H9 (cell line): Measurements from ENCODE around the gene TKTL1. TPM values are rescaled to one million over a fixed set of nuclear protein-coding genes. Genes with fewer than 3 reads are reported as not detected.

ENCODE experiments used
- DNase-seq: peaks from one replicate; pipeline ENCODE4 v3.0.0-alpha.2; 2017
- H2AFZ ChIP-seq: one replicate; pipeline ENCODE4 v1.6.1; 2013; ENCODE audit warnings: mild to moderate bottlenecking, low read length, control low read depth, moderate library complexity
- H2AK5ac ChIP-seq: 2 replicates; pipeline ENCODE4 v1.6.1; 2013; ENCODE audit warnings: low read length, control low read depth, mixed read lengths; ENCODE audit not compliant: insufficient read length
- H2BK120ac ChIP-seq: one replicate; pipeline ENCODE4 v1.6.1; 2013; ENCODE audit warnings: low read depth, mild to moderate bottlenecking, low read length, control low read depth, inconsistent platforms; ENCODE audit not compliant: poor library complexity, severe bottlenecking
- H2BK12ac ChIP-seq: 2 replicates; pipeline ENCODE4 v1.6.1; 2013; ENCODE audit warnings: low read length, control low read depth, mixed read lengths, low read depth; ENCODE audit not compliant: insufficient read length
- H2BK15ac ChIP-seq: 2 replicates; pipeline ENCODE4 v1.6.1; 2013; ENCODE audit warnings: low read depth, low read length, control low read depth
- H2BK20ac ChIP-seq: one replicate; pipeline ENCODE4 v1.6.1; 2013; ENCODE audit warnings: low read depth, mild to moderate bottlenecking, low read length, control low read depth, inconsistent platforms; ENCODE audit not compliant: poor library complexity, severe bottlenecking
- H2BK5ac ChIP-seq: 2 replicates; pipeline ENCODE4 v1.6.1; 2013; ENCODE audit warnings: low read length, control low read depth, mixed read lengths; ENCODE audit not compliant: insufficient read length
- H3K14ac ChIP-seq: 2 replicates; pipeline ENCODE4 v1.6.1; 2013; ENCODE audit warnings: low read length, control low read depth; ENCODE audit not compliant: insufficient read depth
- H3K18ac ChIP-seq: 2 replicates; pipeline ENCODE4 v1.6.1; 2013; ENCODE audit warnings: low read depth, mild to moderate bottlenecking, mixed read lengths, low read length, control low read depth; ENCODE audit not compliant: insufficient read length
- H3K23ac ChIP-seq: 2 replicates; pipeline ENCODE4 v1.6.1; 2013; ENCODE audit warnings: low read length, control low read depth, mixed read lengths, low read depth; ENCODE audit not compliant: insufficient read length
- H3K23me2 ChIP-seq: 2 replicates; pipeline ENCODE4 v1.6.1; 2013; ENCODE audit warnings: low read depth, mild to moderate bottlenecking, mixed read lengths, low read length, control low read depth; ENCODE audit not compliant: insufficient read length, poor library complexity, severe bottlenecking
- H3K27ac ChIP-seq: 2 replicates; pipeline ENCODE4 v1.5.1; 2013; ENCODE audit warnings: low read length, control low read depth, mixed read lengths, low read depth; ENCODE audit not compliant: insufficient read length
- H3K27me3 ChIP-seq: 2 replicates; pipeline ENCODE4 v1.6.1; 2013; ENCODE audit warnings: low read length, control low read depth, inconsistent platforms; ENCODE audit not compliant: insufficient read depth
- H3K4ac ChIP-seq: 2 replicates; pipeline ENCODE4 v1.6.1; 2013; ENCODE audit warnings: low read depth, mild to moderate bottlenecking, control low read depth, inconsistent platforms, low read length, moderate library complexity
- H3K4me1 ChIP-seq: 2 replicates; pipeline ENCODE4 v1.6.1; 2013; ENCODE audit warnings: low read length, control low read depth, inconsistent platforms; ENCODE audit not compliant: insufficient read depth
- H3K4me2 ChIP-seq: 2 replicates; pipeline ENCODE4 v1.6.1; 2013; ENCODE audit warnings: low read length, control low read depth, mixed read lengths; ENCODE audit not compliant: insufficient read length, insufficient read depth
- H3K56ac ChIP-seq: 2 replicates; pipeline ENCODE4 v1.6.1; 2013; ENCODE audit warnings: low read depth, mild to moderate bottlenecking, mixed read lengths, low read length, control low read depth; ENCODE audit not compliant: insufficient read length
- H3K79me1 ChIP-seq: 2 replicates; pipeline ENCODE4 v1.6.1; 2013; ENCODE audit warnings: low read depth, mild to moderate bottlenecking, moderate library complexity, low read length, control low read depth, inconsistent platforms; ENCODE audit not compliant: insufficient read depth, poor library complexity, severe bottlenecking
- H3K79me2 ChIP-seq: 2 replicates; pipeline ENCODE4 v1.6.1; 2013; ENCODE audit warnings: low read length, control low read depth, inconsistent platforms; ENCODE audit not compliant: insufficient read depth
- H3K9ac ChIP-seq: 2 replicates; pipeline ENCODE4 v1.6.1; 2013; ENCODE audit warnings: low read length, control low read depth, mixed read lengths; ENCODE audit not compliant: insufficient read length; ENCODE audit errors: extremely low read depth
- H3K9me3 ChIP-seq: one replicate; pipeline ENCODE4 v1.6.1; 2013; ENCODE audit warnings: low read depth, low read length, inconsistent platforms; ENCODE audit not compliant: control insufficient read depth
- H3T11ph ChIP-seq: one replicate; pipeline ENCODE4 v1.6.1; 2013; ENCODE audit warnings: mild to moderate bottlenecking, low read length, control low read depth, inconsistent platforms
- H4K20me1 ChIP-seq: one replicate; pipeline ENCODE4 v1.6.1; 2013; ENCODE audit not compliant: control insufficient read depth, insufficient read length, insufficient read depth
- H4K5ac ChIP-seq: 2 replicates; pipeline ENCODE4 v1.6.1; 2013; ENCODE audit warnings: low read depth, mild to moderate bottlenecking, mixed read lengths, low read length, control low read depth; ENCODE audit not compliant: insufficient read length
- H4K8ac ChIP-seq: replicated peaks from 2 replicates; pipeline ENCODE4 v1.6.1; 2013; ENCODE audit warnings: low read length, control low read depth, mixed read lengths, low read depth; ENCODE audit not compliant: insufficient read length
- H4K91ac ChIP-seq: 2 replicates; pipeline ENCODE4 v1.6.1; 2013; ENCODE audit warnings: low read depth, mild to moderate bottlenecking, moderate library complexity, mixed read lengths, low read length, control low read depth; ENCODE audit not compliant: insufficient read length
- H3K27ac Mint-ChIP-seq, 3 experiments: 2 replicates in 2 of 3; 3 replicates in 1 of 3; pipeline ENCODE4 v1.8.0; 2020 to 2021; ENCODE audit warnings: mixed read lengths in 3 of 3, mild to moderate bottlenecking in 1 of 3, moderate library complexity in 1 of 3
- H3K27me3 Mint-ChIP-seq: 2 replicates; pipeline ENCODE4 v1.8.0; 2021; ENCODE audit warnings: low read depth, mild to moderate bottlenecking, moderate library complexity, mixed read lengths
- H3K36me3 Mint-ChIP-seq, 3 experiments: 2 replicates in 2 of 3; 3 replicates in 1 of 3; pipeline ENCODE4 v1.8.0; 2020 to 2021; ENCODE audit warnings: low read depth in 3 of 3, mixed read lengths in 3 of 3; ENCODE audit not compliant: insufficient read depth in 1 of 3
- H3K4me1 Mint-ChIP-seq, 2 experiments: 2 replicates each; pipeline ENCODE4 v1.8.0; 2020; ENCODE audit warnings: mixed read lengths in 2 of 2
- H3K4me3 Mint-ChIP-seq, 2 experiments: 2 replicates in 1 of 2; 3 replicates in 1 of 2; pipeline ENCODE4 v1.8.0; 2020 to 2021; ENCODE audit warnings: mild to moderate bottlenecking in 2 of 2, mixed read lengths in 2 of 2, moderate library complexity in 1 of 2
- H3K9me3 Mint-ChIP-seq, 2 experiments: 2 replicates in 1 of 2; 3 replicates in 1 of 2; pipeline ENCODE4 v1.8.0; 2020; ENCODE audit warnings: mild to moderate bottlenecking in 2 of 2, mixed read lengths in 2 of 2, moderate library complexity in 1 of 2
- CTCF ChIP-seq: fragments of 200-600 bp; sonication (generic); conservative IDR thresholded peaks from 3 replicates; pipeline ENCODE4 v1.8.0; 2021; ENCODE audit warnings: antibody characterized with exemption, mild to moderate bottlenecking
- WGBS: extraction: QIAGEN DNeasy Blood & Tissue Kit; methylation state at CpG from one replicate; pipeline ENCODE4 v1.1.7; 2013; ENCODE audit warnings: missing lambda C conversion rate, low lambda C conversion rate, mixed read lengths; ENCODE audit not compliant: insufficient read length; ENCODE audit errors: extremely low coverage; 5-methylcytosine and 5-hydroxymethylcytosine counted together
- total RNA-seq: library from RNA; stranded (reverse); gene quantifications from 2 replicates; pipeline ENCODE4 v1.2.1, GENCODE V29; 2021

Gene TKTL1
- total RNA-seq, 1 experiment from 2014 or later = not detected

- no peak for DNase-seq
- H3K4me1 Mint-ChIP-seq = peaks cover 2 to 6% of the 10 kb centered on the region in 2 experiments; a peak in 2 of 4 replicates
- H3K18ac ChIP-seq = no peak overlapping the region
- H3K4ac ChIP-seq = no peak overlapping the region
- H3K4me2 ChIP-seq = no peak overlapping the region
- no CpG with 5 or more reads among the region's 5 CpGs for WGBS
- H3K23me2 ChIP-seq = no peaks in the 10 kb centered on the region
- H3K56ac ChIP-seq = no peak overlapping the region
- no peak overlapping the region for H3K9ac ChIP-seq
- H2AFZ ChIP-seq = no peak overlapping the region
- peaks cover 36% of the 10 kb centered on the region for H3K27me3 Mint-ChIP-seq
- no peak overlapping the region for H4K5ac ChIP-seq
- H3K79me1 ChIP-seq = no peaks in the 10 kb centered on the region
- no peak overlapping the region for H2BK120ac ChIP-seq
- H2BK5ac ChIP-seq = no peak overlapping the region
- H3K9me3 Mint-ChIP-seq = peaks cover 77 to 84% of the 10 kb centered on the region in 2 experiments
- H4K20me1 ChIP-seq = no peaks in the 10 kb centered on the region
- no peak overlapping the region for H3K14ac ChIP-seq
- no peaks in the 10 kb centered on the region for H3K79me2 ChIP-seq
- H3K27me3 ChIP-seq = no peaks in the 10 kb centered on the region
- H3K36me3 Mint-ChIP-seq = peaks cover 0 to 2% (median 2%) of the 10 kb centered on the region in 3 experiments; a peak in 2 of 7 replicates
- H3K4me1 ChIP-seq = no peaks in the 10 kb centered on the region
- no peak overlapping the region for H2BK12ac ChIP-seq
- no peak overlapping the region for H2BK20ac ChIP-seq
- no peak overlapping the region for H3K23ac ChIP-seq
- peak overlapping the region in 1 of 2 experiments; percentile 38; a peak in 1 of 5 replicates for H3K4me3 Mint-ChIP-seq
- no peak overlapping the region for H4K91ac ChIP-seq
- peaks cover 53% of the 10 kb centered on the region for H3K9me3 ChIP-seq
- H3K27ac Mint-ChIP-seq = no peak overlapping the region
- no peak overlapping the region for H2AK5ac ChIP-seq
- H3K27ac ChIP-seq = no peak overlapping the region
- no peak overlapping the region for H2BK15ac ChIP-seq
- H3T11ph ChIP-seq = no peak overlapping the region
- H4K8ac ChIP-seq = no peak overlapping the region
- no peak for TF ChIP-seq CTCF
These were observed 33.1 kb downstream of the TKTL1 start for GRCh38 chrX:154328646-154329045.
